ENCODE measurements around the gene IFNL1. TPM values are rescaled to one million over a fixed set of nuclear protein-coding genes. Genes with fewer than 3 reads are reported as not detected.
A peak's percentile ranks its signal among the peaks of the same experiment; 100 is the strongest.

Gene IFNL1
- total and polyA plus RNA-seq, 5 donors from 2014 or later, result not detected

- H3K27ac Mint-ChIP-seq, result peak overlapping the region; percentile 65 to 90 (median 67)
- H3K9me3 Mint-ChIP-seq, result peaks cover 0 to 2% (median 0%) of the 10 kb centered on the region in 7 donors
- H3K27me3 ChIP-seq (ENCODE audit: control insufficient read depth, insufficient read depth, low read length), result no peaks in the 10 kb centered on the region
- DNase-seq, result no peak
- no peaks in the 10 kb centered on the region for H3K9me3 ChIP-seq (ENCODE audit: control insufficient read depth in 2 of 2, low read length in 2 of 2)
- peaks cover 13% of the 10 kb centered on the region for H3K4me1 ChIP-seq (ENCODE audit: control insufficient read depth, insufficient read depth, low read length, poor library complexity, severe bottlenecking)
- no peak overlapping the region for H3K4me3 ChIP-seq (ENCODE audit: low read depth, low read length)
- ATAC-seq (ENCODE audit: low read depth in 2 of 2), result no peak
- peak overlapping the region; percentile 66 to 90 (median 88) for H3K4me3 Mint-ChIP-seq
- H3K4me1 Mint-ChIP-seq, result peaks cover 0 to 54% (median 18%) of the 10 kb centered on the region in 4 donors
- peaks cover 5% of the 10 kb centered on the region for H3K36me3 Mint-ChIP-seq
- H3K27me3 Mint-ChIP-seq, result no peaks in the 10 kb centered on the region
- H3K27ac ChIP-seq (ENCODE audit: insufficient read depth, low read length, poor library complexity, severe bottlenecking), result peak overlapping the region; percentile 50
- H3K36me3 ChIP-seq (ENCODE audit: control insufficient read depth, insufficient read depth, low read length), result no peaks in the 10 kb centered on the region
These were observed 25.1 kb downstream of the IFNL1 start for GRCh38 chr19:39321117-39321831.

GRCh38 chr19:39321832-39322176, 25.6 kb downstream of the IFNL1 start:
- Histone ChIP-seq H3K36me3 (ENCODE audit: control insufficient read depth, insufficient read depth, low read length) (peaks cover 2% of the 10 kb centered on the region), H3K4me1 (ENCODE audit: control insufficient read depth, insufficient read depth, low read length, poor library complexity, severe bottlenecking) (peaks cover 13% of the 10 kb centered on the region), H3K9me3 (ENCODE audit: control insufficient read depth in 2 of 2, low read length in 2 of 2) (no peaks in the 10 kb centered on the region), H3K27me3 (ENCODE audit: control insufficient read depth, insufficient read depth, low read length) (no peaks in the 10 kb centered on the region), H3K27ac (ENCODE audit: insufficient read depth, low read length, poor library complexity, severe bottlenecking) (no peak overlapping the region), H3K4me3 (ENCODE audit: low read depth, low read length) (no peak overlapping the region)
- peak overlapping the region in 3 of 4 donors; percentile 87 to 90 (median 88) for H3K4me3 Mint-ChIP-seq
- peaks cover 3% of the 10 kb centered on the region for H3K36me3 Mint-ChIP-seq
- peaks cover 0 to 56% (median 19%) of the 10 kb centered on the region in 4 donors for H3K4me1 Mint-ChIP-seq
- H3K27me3 Mint-ChIP-seq, result no peaks in the 10 kb centered on the region
- ATAC-seq (ENCODE audit: low read depth in 2 of 2), result no peak
- peak overlapping the region; percentile 65 to 90 (median 67) for H3K27ac Mint-ChIP-seq
- H3K9me3 Mint-ChIP-seq, result peaks cover 0 to 2% (median 0%) of the 10 kb centered on the region in 7 donors
- no peak for DNase-seq

GRCh38 chr19:39324242-39324842, 28.1 kb downstream of the IFNL1 start:
- H3K27ac Mint-ChIP-seq, result peak overlapping the region in 1 of 3 donors; percentile 76
- no peaks in the 10 kb centered on the region for H3K27me3 Mint-ChIP-seq
- peak overlapping the region in 1 of 4 donors; percentile 43 for H3K4me3 Mint-ChIP-seq

GRCh38 chr19:39325778-39326665, 29.8 kb downstream of the IFNL1 start:
- no peak for DNase-seq
- no peak for ATAC-seq (ENCODE audit: low read depth in 2 of 2)
- Mint-ChIP-seq H3K27ac (no peak overlapping the region), H3K27me3 (no peaks in the 10 kb centered on the region), H3K9me3 (no peaks in the 10 kb centered on the region), H3K4me3 (peak overlapping the region in 2 of 4 donors; percentile 41 to 63), H3K36me3 (peaks cover 14% of the 10 kb centered on the region), H3K4me1 (peaks cover 0 to 78% (median 37%) of the 10 kb centered on the region in 4 donors)
- peaks cover 35% of the 10 kb centered on the region for H3K36me3 ChIP-seq (ENCODE audit: control insufficient read depth, insufficient read depth, low read length)
- no peaks in the 10 kb centered on the region for H3K9me3 ChIP-seq (ENCODE audit: control insufficient read depth in 2 of 2, low read length in 2 of 2)
- H3K27me3 ChIP-seq (ENCODE audit: control insufficient read depth, insufficient read depth, low read length), result no peaks in the 10 kb centered on the region
- H3K4me3 ChIP-seq (ENCODE audit: low read depth, low read length), result no peak overlapping the region
- peaks cover 27% of the 10 kb centered on the region for H3K4me1 ChIP-seq (ENCODE audit: control insufficient read depth, insufficient read depth, low read length, poor library complexity, severe bottlenecking)
- H3K27ac ChIP-seq (ENCODE audit: insufficient read depth, low read length, poor library complexity, severe bottlenecking), result no peak overlapping the region

More at GRCh38 chr19:39324242-39324842, 28.1 kb downstream of the IFNL1 start:
- no peaks in the 10 kb centered on the region for H3K27me3 ChIP-seq (ENCODE audit: control insufficient read depth, insufficient read depth, low read length)
- DNase-seq, result no peak
- H3K27ac ChIP-seq (ENCODE audit: insufficient read depth, low read length, poor library complexity, severe bottlenecking), result no peak overlapping the region
- ATAC-seq (ENCODE audit: low read depth in 2 of 2), result no peak
- Mint-ChIP-seq H3K9me3 (peaks cover 0 to 2% (median 0%) of the 10 kb centered on the region in 7 donors), H3K36me3 (peaks cover 12% of the 10 kb centered on the region), H3K4me1 (peaks cover 0 to 68% (median 32%) of the 10 kb centered on the region in 4 donors)
- no peak overlapping the region for H3K4me3 ChIP-seq (ENCODE audit: low read depth, low read length)
- H3K4me1 ChIP-seq (ENCODE audit: control insufficient read depth, insufficient read depth, low read length, poor library complexity, severe bottlenecking), result peaks cover 24% of the 10 kb centered on the region
- H3K36me3 ChIP-seq (ENCODE audit: control insufficient read depth, insufficient read depth, low read length), result peaks cover 23% of the 10 kb centered on the region
- H3K9me3 ChIP-seq (ENCODE audit: control insufficient read depth in 2 of 2, low read length in 2 of 2), result no peaks in the 10 kb centered on the region

GRCh38 chr19:39327363-39328045, 31.3 kb downstream of the IFNL1 start:
- no peaks in the 10 kb centered on the region for H3K27me3 Mint-ChIP-seq
- no peaks in the 10 kb centered on the region for H3K9me3 ChIP-seq (ENCODE audit: control insufficient read depth in 2 of 2, low read length in 2 of 2)
- H3K27ac Mint-ChIP-seq, result peak overlapping the region; percentile 60 to 91 (median 87)
- ATAC-seq (ENCODE audit: low read depth in 2 of 2) (no peak), DNase-seq (no peak)
- peaks cover 36% of the 10 kb centered on the region for H3K4me1 ChIP-seq (ENCODE audit: control insufficient read depth, insufficient read depth, low read length, poor library complexity, severe bottlenecking)
- H3K4me3 ChIP-seq (ENCODE audit: low read depth, low read length), result no peak overlapping the region
- no peaks in the 10 kb centered on the region for H3K27me3 ChIP-seq (ENCODE audit: control insufficient read depth, insufficient read depth, low read length)
- H3K27ac ChIP-seq (ENCODE audit: insufficient read depth, low read length, poor library complexity, severe bottlenecking), result peak overlapping the region; percentile 36
- peak overlapping the region in 2 of 4 donors; percentile 61 to 63 for H3K4me3 Mint-ChIP-seq
- peaks cover 17% of the 10 kb centered on the region for H3K36me3 Mint-ChIP-seq
- H3K9me3 Mint-ChIP-seq, result no peaks in the 10 kb centered on the region
- H3K36me3 ChIP-seq (ENCODE audit: control insufficient read depth, insufficient read depth, low read length), result peaks cover 40% of the 10 kb centered on the region
- peaks cover 0 to 79% (median 35%) of the 10 kb centered on the region in 4 donors for H3K4me1 Mint-ChIP-seq

- Mint-ChIP-seq H3K4me1 (peaks cover 0 to 79% (median 34%) of the 10 kb centered on the region in 4 donors), H3K27ac (peak overlapping the region in 2 of 3 donors; percentile 87 to 91), H3K9me3 (no peaks in the 10 kb centered on the region), H3K27me3 (no peaks in the 10 kb centered on the region), H3K36me3 (peaks cover 20% of the 10 kb centered on the region), H3K4me3 (peak overlapping the region; percentile 58 to 65 (median 62))
- peaks cover 43% of the 10 kb centered on the region for H3K4me1 ChIP-seq (ENCODE audit: control insufficient read depth, insufficient read depth, low read length, poor library complexity, severe bottlenecking)
- no peak overlapping the region for H3K4me3 ChIP-seq (ENCODE audit: low read depth, low read length)
- ATAC-seq (ENCODE audit: low read depth in 2 of 2), result peak in 1 of 2 donors; percentile 72
- H3K27me3 ChIP-seq (ENCODE audit: control insufficient read depth, insufficient read depth, low read length), result no peaks in the 10 kb centered on the region
- DNase-seq, result peak; percentile 68 to 74 (median 71)
- H3K27ac ChIP-seq (ENCODE audit: insufficient read depth, low read length, poor library complexity, severe bottlenecking), result peak overlapping the region; percentile 36
- peaks cover 44% of the 10 kb centered on the region for H3K36me3 ChIP-seq (ENCODE audit: control insufficient read depth, insufficient read depth, low read length)
- H3K9me3 ChIP-seq (ENCODE audit: control insufficient read depth in 2 of 2, low read length in 2 of 2), result no peaks in the 10 kb centered on the region
These were observed 32.0 kb downstream of the IFNL1 start for GRCh38 chr19:39328046-39328705.
